HG03558 (cell line): Measurements from ENCODE around the gene BICDL2.

ENCODE experiments used
- ATAC-seq: cut with Tn5 transposase; IDR thresholded peaks from one replicate; pipeline ENCODE4 v1.9.1; 2021; ENCODE audit warnings: moderate number of reproducible peaks; ENCODE audit not compliant: unreplicated experiment; ENCODE audit errors: extremely low read depth

The BICDL2 gene

DNA sequence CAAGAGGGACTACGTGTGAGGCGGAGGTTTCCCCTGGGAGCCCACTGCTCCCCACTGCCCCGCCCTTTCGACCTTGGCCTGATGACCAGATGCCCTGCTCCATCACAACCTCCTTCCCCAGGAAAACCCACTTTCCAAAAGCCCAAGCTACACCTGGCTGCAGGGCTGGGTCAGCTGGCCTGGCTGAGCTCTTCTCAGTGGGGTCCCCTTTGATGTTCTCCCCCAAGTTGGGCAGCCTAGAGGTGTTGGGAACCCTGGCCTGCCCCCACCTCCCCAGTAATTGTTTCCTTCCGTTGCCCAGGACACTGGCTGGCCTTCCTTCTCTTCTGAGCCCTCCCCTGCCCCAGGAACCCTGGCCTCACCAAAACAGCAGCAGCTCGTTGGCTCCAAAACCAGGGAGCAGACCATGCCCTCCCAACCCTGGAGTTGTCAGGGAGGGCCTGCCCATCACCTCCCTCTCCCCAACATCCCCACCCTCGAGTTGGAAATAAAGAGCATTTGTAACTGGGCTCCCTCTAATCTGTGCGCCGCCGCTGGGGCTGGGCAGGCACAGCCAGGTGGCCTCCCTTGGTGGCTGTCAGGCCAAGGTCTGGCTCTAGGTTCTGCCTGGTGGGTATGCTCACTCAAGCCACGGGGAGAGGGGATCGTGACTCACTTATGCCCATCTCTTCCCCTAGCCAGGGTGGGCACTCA lies 22.6 kb downstream of the BICDL2 start:
- ATAC-seq = no peak

DNA sequence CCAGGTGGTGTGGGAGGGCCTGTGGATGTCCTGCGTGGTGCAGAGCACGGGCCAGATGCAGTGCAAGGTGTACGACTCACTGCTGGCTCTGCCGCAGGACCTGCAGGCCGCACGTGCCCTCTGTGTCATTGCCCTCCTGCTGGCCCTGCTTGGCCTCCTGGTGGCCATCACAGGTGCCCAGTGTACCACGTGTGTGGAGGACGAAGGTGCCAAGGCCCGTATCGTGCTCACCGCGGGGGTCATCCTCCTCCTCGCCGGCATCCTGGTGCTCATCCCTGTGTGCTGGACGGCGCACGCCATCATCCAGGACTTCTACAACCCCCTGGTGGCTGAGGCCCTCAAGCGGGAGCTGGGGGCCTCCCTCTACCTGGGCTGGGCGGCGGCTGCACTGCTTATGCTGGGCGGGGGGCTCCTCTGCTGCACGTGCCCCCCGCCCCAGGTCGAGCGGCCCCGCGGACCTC lies 23.2 kb downstream of the BICDL2 start:
- ATAC-seq = no peak

DNA sequence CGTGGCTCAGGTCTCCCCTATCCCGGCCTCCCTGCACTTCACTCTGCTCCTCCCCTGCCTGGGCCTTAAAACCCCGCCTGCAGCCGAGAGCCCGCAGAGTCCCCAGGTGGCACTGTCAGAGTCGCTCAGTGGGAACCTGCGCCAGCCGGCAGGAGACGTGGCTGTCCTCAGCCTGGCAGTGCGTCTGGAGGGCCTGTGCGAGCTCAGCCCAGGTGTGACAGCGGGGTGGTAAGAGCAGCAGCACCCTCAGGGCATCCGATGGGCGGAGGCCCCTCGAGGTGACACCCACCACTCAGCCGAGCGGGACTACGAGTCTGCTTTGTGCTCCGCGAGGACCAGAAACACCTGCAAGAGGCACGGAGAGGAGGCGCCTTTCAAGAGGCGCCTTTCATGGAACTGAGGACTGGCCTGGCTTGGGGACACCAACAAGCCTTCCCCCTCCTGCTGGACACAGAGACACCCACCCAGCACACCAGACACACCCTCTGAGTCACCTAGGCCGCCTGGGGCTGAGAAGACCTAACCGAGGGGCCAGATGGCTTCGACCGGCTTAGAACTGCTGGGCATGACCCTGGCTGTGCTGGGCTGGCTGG lies 23.8 kb downstream of the BICDL2 start, which contains the start of gene CLDN9:
TSS of gene CLDN9 (plus strand) at position 96 of the 593 bp plus-strand sequence. CDS start at position 536, 440 bp downstream.
- no peak for ATAC-seq

DNA sequence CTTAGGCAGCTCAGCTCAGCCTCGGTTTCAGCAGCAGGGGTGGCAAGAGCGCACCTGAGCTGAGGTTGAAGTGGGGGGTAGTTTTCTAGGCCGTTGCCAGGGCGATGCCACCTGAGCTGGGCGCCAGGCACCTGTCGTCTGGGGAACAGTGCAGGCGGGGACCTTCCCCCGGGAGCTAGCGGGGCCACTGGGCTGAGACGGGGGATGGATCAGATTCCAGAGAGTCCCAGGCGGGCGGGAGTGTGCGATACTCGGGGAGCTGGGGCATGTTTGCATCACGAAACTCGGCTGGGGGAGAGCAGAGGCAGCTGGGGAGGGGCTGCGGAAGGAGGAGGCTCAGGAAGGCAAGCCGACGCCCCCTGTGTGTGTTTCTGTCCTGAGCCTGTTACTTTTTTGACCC lies 24.5 kb downstream of the BICDL2 start:
- no peak for ATAC-seq

DNA sequence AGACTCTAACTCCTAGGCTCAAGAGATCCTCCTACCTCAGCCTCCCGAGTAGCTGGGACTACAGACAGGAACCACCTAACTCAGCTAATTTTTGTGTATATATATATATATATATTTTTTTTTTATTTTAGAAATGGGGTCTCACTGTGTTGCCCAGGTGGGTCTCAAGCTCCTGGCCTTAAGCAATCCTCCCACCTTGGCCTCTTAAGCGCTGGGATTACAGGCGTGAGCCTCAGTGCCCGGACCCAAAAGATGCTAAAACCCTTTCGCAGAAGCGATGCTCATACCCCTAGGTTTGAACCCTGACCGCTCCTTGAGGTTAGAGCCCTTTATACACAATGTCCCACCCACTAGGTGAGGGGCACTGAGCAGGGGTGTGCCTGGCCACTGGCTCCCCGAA lies 26.2 kb downstream of the BICDL2 start:
- no peak for ATAC-seq

DNA sequence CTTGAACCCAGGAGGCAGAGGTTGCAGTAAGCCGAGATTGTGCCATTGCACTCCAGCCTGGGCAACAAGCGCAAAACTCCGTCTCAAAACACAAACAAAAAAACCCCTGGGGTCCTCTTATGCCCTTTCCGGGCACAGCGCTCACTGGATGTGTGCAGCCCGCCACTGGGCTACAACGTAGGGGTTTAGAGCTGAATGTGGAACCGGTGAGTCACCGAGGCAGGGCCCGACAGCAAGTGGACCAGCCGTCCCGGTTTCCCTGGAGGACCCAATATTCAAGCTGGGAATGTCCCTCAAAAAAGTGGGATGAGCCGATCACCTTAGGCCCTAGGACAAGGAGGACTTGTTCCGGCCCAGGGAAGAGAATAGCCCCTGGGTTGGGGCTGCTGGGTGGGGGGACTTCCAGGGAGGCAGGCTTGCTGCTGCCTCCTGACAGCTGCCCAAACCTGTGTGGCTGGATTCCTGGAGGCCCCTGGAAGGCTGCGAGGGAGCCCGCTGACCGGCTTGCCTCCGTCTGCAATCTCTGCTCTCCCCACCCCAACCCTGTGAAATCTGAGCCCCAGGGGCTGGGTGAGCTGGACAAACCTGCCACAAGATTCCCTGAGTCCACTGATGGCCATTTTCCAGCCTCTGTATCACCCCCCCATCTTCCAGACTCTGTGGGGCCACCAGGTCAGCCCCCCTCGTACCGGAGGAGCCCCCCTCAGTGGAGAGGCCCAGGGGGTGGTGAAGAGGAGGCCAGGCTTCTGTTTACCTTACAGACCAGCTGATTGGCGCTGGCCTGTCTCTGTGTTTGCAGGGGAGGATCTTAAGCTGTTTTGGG lies 27.0 kb downstream of the BICDL2 start:
- no peak for ATAC-seq

DNA sequence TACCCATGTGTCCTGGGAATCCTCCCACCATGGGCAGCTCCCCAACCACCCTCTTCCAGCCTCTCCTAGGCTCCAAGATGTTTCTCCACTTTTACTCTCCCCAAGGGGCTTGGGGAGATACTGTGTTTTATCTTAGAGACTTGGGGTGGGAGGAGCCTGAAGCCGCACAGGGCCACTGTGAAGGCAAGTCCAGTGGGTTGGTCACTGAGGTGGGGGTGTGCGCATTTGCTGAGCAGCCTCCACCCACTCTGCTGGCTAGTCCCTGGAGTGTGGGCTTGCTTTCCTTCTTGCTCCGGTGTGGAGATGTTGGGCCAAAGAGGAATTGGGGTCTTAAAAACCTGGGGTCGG lies 28.1 kb downstream of the BICDL2 start:
- ATAC-seq = no peak

DNA sequence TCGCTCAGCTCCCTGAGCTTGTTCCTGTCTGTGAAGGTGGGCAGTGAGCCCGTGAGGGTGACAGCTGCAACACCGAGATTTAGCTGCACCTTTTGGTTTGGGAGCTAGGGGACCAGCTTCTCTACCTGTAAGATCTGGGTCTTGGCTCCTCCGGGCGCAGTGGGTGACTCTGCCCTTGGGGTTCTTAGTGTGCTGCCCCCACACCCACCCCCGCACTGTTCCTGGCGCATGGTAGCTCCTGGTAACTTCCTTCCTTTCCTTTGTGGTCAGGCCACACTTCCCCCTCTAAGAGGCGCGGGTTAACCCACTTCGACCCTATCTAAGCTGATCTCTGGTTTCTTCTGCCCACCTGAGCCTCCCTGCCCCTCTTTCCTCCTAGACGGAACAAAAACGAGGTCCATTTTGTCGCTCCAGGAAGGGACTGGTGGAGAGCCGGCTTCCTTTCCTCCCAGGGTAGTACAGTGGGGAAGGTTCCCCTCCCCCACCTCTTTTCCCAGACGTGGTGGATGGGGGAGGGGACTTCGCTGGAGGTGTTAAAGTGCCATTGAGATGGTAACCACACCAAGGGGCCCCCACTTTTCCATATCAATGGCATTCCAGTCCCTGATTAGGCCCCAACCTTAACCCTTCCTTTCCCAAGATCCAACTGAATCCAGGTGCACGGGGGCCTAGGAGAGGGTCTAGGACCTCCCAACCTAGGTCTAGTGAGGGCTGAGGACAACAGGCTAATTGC lies 28.6 kb downstream of the BICDL2 start:
- no peak for ATAC-seq

DNA sequence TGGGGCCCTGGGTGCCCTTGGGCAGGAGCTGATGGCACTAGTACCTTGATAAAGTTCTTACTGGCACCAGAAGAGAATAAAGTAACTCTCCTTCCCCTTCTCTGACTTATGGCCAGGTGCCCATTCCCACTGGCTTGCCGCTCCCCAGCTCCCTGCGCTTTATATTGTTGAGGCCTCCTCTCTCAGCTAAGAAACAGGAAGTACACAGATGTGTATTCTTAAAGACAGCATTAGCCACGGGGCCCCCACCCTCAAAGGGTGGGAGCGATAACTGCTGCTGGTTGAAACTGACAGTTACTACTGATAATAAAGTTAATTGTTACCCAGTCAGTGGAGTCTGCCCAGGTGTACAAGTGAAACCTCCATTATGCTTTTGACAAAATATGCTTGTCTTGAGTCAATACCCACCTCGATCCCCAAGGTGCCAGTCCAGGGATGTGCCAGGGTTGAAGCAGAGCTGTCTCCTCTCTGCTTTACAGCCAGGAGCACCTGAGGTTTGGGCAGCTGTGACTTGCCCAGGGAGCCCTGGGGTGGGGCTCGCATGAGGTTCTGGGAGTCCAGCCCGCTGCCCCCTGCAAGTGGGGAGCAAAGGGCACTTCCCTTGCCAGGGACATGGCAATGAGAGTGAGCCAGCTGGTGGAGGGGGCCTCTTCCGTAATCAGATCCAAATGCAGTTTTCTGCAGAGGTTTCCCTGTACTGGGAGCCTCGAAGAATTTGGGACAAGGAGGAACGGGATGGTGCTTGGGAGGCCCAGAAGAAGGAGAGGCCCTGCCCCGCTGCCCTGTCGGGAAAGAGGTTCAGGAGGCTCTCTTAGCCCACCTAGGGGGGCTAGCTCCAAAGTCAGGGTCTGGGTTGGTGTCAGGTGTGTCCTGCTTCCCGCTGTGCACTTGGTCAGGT lies 29.4 kb downstream of the BICDL2 start:
- no peak for ATAC-seq

DNA sequence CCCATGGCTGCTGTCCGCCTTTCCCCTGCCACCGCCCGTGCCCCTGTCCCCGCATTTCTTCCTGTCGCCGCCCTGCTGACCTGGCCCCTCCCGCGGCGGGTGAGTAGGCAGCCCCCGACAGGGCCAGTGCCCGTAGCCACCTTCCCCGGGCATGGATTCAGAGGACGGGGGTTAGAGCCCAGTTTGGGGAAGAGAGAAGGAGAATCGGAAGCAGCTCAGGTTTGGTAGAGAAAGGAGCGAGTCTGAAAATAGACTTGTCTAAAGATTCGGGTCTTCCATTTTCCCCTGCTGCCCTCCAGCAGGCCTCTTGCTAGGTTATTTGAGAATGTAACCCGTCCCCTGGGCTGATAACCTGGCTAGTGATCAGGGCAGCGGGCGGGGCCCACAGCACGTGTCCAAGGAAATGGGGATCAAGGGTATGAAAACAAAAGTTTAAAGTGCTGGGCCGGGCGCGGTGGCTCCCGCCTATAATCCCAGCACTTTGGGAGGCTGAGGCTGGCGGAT lies 31.9 kb downstream of the BICDL2 start:
- no peak for ATAC-seq

DNA sequence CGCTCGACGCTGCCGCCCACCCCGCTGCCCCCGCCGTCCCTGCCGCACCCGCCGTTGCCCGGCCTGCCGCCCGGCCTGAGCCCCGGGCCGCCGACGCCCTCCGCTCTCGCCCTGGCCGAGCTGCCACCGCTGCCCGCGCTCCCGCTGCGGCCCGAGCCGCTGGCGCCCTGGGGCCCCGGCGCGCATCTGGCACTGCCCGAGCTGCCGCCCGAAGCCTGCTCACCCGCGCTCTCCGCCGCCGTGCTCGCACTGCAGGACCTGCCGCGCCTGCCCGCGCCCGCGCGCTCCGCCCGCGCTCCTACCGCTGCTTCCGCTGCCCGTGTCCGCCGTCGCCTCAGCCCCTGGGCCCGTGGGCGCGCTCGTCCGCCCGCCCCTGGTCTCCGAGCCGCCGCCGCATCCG lies 32.4 kb downstream of the BICDL2 start:
- peak; percentile 4 for ATAC-seq

DNA sequence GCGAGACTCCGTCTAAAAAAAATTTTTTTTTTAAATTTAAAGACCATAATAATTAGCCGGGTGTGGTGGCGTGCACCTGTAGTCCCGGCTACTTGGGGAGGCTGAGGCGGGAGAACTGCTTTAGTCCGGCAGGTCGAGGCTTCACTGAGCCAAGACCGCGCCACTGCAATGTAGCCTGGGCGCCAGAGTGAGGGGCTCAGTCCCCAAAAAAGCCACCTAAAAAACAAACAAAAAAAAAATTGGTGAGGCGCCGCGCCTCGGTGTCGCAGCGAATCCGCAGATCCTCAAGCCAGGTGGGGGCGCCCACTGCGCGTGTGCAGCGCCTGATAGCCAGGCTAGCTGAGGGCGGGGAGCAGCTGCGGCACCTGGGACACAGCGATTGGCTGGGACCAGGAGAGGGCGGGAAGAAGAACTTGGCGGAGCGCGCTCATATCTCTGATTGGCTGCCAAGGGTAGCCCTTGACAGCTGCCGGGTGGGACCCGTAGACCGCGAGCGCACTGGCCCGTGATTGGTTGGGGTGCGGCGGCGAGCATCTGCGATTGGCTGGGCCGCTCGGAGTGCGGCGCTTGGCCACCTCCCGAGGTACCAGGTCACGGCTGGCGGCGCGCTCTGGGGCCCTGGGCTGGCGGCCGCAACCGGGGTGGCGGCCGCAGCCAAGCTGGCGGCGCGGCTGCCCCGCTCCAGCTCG lies 33.0 kb downstream of the BICDL2 start:
- peak; percentile 87 for ATAC-seq

DNA sequence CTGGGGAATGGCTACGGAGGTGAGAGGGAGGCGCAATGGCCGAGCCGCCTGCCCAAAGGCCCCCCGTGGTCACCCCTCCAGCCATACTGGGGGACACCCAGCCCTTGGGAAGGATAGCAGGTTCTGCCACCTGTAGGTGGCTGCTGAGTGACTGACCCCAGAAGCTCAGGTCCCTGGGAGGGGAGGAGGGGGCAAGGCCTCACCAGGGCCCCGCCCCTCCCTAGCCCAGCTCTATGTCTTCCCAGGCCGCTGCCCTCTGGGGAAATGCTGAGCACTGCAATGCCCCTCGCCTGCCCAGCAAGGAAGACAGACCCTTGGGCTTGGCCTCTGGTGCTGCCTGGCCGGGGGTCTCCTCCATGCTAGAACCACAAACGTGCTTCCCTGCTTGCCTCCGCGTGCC lies 35.4 kb downstream of the BICDL2 start:
- no peak for ATAC-seq

DNA sequence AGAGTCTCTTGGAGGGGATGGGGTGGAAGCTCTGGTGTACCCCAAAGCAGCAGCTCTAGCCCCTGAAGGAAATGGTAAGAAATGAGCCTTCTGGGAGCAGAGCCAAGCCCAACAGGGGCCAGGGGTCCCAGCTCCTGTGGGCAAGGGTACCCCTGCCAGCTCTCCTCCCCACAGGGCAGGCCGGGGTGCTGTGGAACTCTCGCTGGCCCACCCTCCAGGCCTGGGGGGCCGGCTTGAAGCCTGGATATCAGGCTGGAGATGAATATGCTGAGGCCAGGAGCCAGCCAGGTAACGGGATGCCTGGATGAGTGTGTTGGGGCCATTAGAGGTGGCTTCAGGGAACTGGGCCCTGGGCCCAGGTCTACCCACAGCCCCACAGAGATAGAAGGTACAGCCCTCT lies 36.2 kb downstream of the BICDL2 start:
- ATAC-seq = no peak

DNA sequence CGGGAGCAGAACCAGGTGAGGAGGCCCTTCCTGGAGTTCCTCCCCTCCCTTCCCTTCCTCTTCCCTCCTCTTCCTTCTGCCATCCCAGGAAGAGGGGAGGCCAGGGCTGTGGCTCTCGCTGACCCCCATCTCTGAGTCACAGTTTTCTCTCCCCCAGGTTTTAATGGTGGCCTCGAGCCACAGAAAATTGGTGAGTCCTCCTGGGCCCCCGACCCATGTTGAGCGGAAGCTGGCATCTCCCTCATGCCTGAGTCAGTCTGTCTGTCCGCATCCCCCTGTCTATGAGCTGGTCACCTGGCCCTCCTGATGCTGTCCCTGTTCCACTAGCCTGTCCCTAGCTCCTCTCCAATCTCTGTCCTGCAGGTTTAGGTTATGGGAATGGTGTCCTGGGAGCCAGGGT lies 36.8 kb downstream of the BICDL2 start:
- no peak for ATAC-seq

DNA sequence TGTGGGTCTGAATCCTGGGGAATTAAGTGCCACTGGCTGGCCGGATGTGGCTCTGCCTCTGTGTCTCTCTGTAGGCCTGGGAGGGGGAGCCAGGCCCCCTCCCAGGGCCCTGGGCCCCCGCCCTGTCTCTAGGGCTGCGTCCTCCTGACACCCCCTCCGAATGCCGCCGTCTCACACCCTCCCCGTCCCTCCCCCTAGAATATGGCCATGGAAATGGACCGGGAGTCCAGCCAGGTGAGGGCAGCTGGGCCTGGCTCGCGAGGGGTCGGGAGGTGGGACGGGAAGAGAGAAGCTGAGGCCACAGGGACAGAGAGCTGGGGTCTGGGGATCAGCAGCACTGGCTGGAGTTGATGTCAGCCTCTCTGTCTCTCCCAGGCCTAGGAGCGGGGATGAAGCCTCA lies 40.4 kb downstream of the BICDL2 start:
- no peak for ATAC-seq

DNA sequence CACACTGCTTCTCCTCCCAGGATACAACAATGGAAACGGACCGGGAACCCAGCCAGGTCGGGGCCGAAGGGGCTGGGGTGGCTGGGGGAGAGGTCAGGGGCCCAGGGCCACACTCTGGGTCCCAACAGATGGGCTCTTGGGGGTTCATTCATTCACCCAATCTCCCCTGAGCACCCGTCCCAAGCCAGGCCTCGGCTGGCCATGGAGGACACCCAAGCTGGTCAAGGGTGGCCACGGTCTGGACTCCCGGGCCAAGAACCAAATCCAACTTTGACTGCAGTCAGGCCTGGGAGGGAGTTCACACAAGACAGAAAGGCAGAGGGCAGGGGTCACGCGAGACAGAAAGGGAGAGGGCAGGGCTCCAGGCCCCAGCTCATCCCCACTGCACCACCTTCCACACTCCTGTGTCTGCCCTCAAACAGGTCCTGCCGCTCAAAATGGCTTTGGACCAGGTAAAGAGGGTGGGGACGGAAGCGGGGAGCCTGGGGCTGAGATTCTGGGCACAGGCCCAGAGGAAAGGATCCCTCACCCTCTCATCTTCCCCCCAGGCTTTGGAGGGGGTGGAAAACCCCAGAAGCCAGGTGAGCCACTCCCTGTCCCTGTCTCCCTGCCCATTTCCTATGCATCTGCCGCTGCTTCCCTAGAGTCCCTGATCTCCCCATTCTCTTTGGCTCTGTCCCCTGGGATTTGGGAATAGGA lies 44.2 kb downstream of the BICDL2 start:
- no peak for ATAC-seq

DNA sequence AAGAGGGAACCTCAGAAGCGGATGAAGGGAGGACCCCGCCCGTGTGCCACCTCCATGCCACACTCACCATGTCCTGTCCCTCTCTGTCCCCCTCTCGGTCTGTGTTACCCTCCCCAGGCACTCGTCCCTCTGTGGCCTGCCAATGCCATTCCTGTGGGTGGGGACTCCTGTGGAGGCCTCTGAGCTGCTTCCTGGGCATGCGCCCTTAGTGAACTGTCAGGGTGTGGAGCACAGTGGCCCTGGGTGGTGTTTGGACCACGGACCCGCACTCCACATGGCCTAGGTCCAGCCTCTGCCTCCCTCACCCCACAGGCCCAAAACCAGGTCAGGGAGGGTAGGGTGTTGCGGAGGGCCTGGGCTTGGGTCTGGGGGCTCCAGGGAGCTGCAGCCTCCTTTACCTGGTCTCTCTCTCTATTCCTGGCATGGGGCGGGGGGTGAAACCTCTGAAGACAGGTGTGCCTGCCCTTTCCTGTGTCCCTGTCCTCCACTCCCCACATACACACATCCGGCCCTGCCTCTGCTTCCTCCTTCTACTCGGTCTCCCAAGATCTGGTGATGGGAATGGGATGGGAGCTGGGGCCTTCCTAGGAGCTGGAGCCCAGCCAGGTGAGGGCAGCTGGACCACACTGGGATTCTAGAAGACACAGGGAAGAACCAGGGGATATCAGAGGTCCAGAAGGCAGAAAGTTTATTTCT lies 45.0 kb downstream of the BICDL2 start:
- ATAC-seq = no peak
